ENCODE results near the gene KRT39. TPM values are rescaled to one million over a fixed set of nuclear protein-coding genes. Genes with fewer than 3 reads are reported as not detected.

Gene KRT39
- total RNA-seq, 2 donors from 2014 or later = not detected

- DNase-seq = no peak
- H3K9ac ChIP-seq (ENCODE audit: extremely low read depth, low read length, poor library complexity, severe bottlenecking) = no peak overlapping the region
- Mint-ChIP-seq H3K27me3 (ENCODE audit: insufficient read depth) (peaks cover 86% of the 10 kb centered on the region), H3K9me3 (no peaks in the 10 kb centered on the region), H3K27ac (no peak overlapping the region), H3K4me3 (no peak overlapping the region), H3K4me1 (peaks cover 11% of the 10 kb centered on the region), H3K36me3 (ENCODE audit: low read depth) (no peaks in the 10 kb centered on the region)
- no peaks in the 10 kb centered on the region for H3K36me3 ChIP-seq (ENCODE audit: control insufficient read depth, insufficient read depth, low read length)
- WGBS, 2 experiments (ENCODE audit: insufficient coverage in 1 of 2, insufficient read length in 1 of 2) = 87 to 91% methylated on average over 9 to 10 of the region's 10 CpGs
- no peak for TF ChIP-seq CTCF (conservative IDR thresholded peaks at IDR 0.05)
- H3K27ac ChIP-seq (ENCODE audit: low read depth, low read length) = no peak overlapping the region
- H3K4me3 ChIP-seq (ENCODE audit: low read length) = no peak overlapping the region
- peaks cover 92% of the 10 kb centered on the region for H3K27me3 ChIP-seq (ENCODE audit: control insufficient read depth, insufficient read depth, low read length, poor library complexity, severe bottlenecking)
- H3K9me3 ChIP-seq (ENCODE audit: control insufficient read depth, low read length) = no peaks in the 10 kb centered on the region
- no peaks in the 10 kb centered on the region for H3K4me1 ChIP-seq (ENCODE audit: control insufficient read depth, insufficient read depth, low read length)
Observed at GRCh38 chr17:40949418-40949817, 17.3 kb downstream of the KRT39 start.

- no peak overlapping the region for H3K4me3 ChIP-seq (ENCODE audit: low read length)
- WGBS, 2 experiments (ENCODE audit: insufficient coverage in 1 of 2, insufficient read length in 1 of 2) = 88 to 93% methylated on average over 2 of the region's 2 CpGs
- Mint-ChIP-seq H3K4me1 (peaks cover 17% of the 10 kb centered on the region), H3K27ac (no peak overlapping the region), H3K9me3 (no peaks in the 10 kb centered on the region), H3K27me3 (ENCODE audit: insufficient read depth) (peaks cover 80% of the 10 kb centered on the region), H3K36me3 (ENCODE audit: low read depth) (no peaks in the 10 kb centered on the region), H3K4me3 (no peak overlapping the region)
- TF ChIP-seq CTCF (conservative IDR thresholded peaks at IDR 0.05) = no peak
- no peaks in the 10 kb centered on the region for H3K9me3 ChIP-seq (ENCODE audit: control insufficient read depth, low read length)
- DNase-seq = no peak
- H3K36me3 ChIP-seq (ENCODE audit: control insufficient read depth, insufficient read depth, low read length) = no peaks in the 10 kb centered on the region
- H3K9ac ChIP-seq (ENCODE audit: extremely low read depth, low read length, poor library complexity, severe bottlenecking) = no peak overlapping the region
- H3K4me1 ChIP-seq (ENCODE audit: control insufficient read depth, insufficient read depth, low read length) = no peaks in the 10 kb centered on the region
- peaks cover 86% of the 10 kb centered on the region for H3K27me3 ChIP-seq (ENCODE audit: control insufficient read depth, insufficient read depth, low read length, poor library complexity, severe bottlenecking)
- no peak overlapping the region for H3K27ac ChIP-seq (ENCODE audit: low read depth, low read length)
Observed at GRCh38 chr17:40947929-40948328, 18.8 kb downstream of the KRT39 start.

GRCh38 chr17:40945414-40945813 lies 21.3 kb downstream of the KRT39 start:
- 87 to 91% methylated on average over 5 to 6 of the region's 6 CpGs for WGBS, 2 experiments (ENCODE audit: insufficient coverage in 1 of 2, insufficient read length in 1 of 2)
- Mint-ChIP-seq H3K27ac (no peak overlapping the region), H3K4me3 (no peak overlapping the region), H3K4me1 (peaks cover 17% of the 10 kb centered on the region), H3K27me3 (ENCODE audit: insufficient read depth) (peaks cover 80% of the 10 kb centered on the region), H3K36me3 (ENCODE audit: low read depth) (no peaks in the 10 kb centered on the region), H3K9me3 (no peaks in the 10 kb centered on the region)
- no peak for TF ChIP-seq CTCF (conservative IDR thresholded peaks at IDR 0.05)
- H3K9me3 ChIP-seq (ENCODE audit: control insufficient read depth, low read length) = no peaks in the 10 kb centered on the region
- no peak overlapping the region for H3K27ac ChIP-seq (ENCODE audit: low read depth, low read length)
- no peak overlapping the region for H3K9ac ChIP-seq (ENCODE audit: extremely low read depth, low read length, poor library complexity, severe bottlenecking)
- peaks cover 88% of the 10 kb centered on the region for H3K27me3 ChIP-seq (ENCODE audit: control insufficient read depth, insufficient read depth, low read length, poor library complexity, severe bottlenecking)
- H3K4me1 ChIP-seq (ENCODE audit: control insufficient read depth, insufficient read depth, low read length) = no peaks in the 10 kb centered on the region
- H3K4me3 ChIP-seq (ENCODE audit: low read length) = no peak overlapping the region
- no peaks in the 10 kb centered on the region for H3K36me3 ChIP-seq (ENCODE audit: control insufficient read depth, insufficient read depth, low read length)
- DNase-seq = no peak

Measured in endodermal cell (in vitro differentiated cells).